DND-41 (cell line): Measurements from ENCODE around the gene PRKCZ.

ENCODE experiments used
- ATAC-seq: fragments of 200-7000 bp; cut with Tn5 transposase; 3 replicates; pipeline ENCODE4 v1.9.1; 2021; ENCODE audit warnings: low read depth; ENCODE audit not compliant: insufficient read depth
- DNase-seq: peaks from one replicate; pipeline ENCODE4 v3.0.0-alpha.2; 2020
- H2AFZ ChIP-seq: 2 replicates; pipeline ENCODE4 v1.6.0; 2012; ENCODE audit warnings: low read depth, low read length
- H3K27ac ChIP-seq: 2 replicates; pipeline ENCODE4 v1.5.1; 2012; ENCODE audit warnings: low read length, inconsistent platforms
- H3K27me3 ChIP-seq: fragments of 200-600 bp; sonication (generic); 2 replicates; pipeline ENCODE4 v1.6.0; 2012; ENCODE audit warnings: low read length, mild to moderate bottlenecking, inconsistent platforms; ENCODE audit not compliant: insufficient read depth, poor library complexity
- H3K36me3 ChIP-seq: 2 replicates; pipeline ENCODE4 v1.5.1; 2012; ENCODE audit warnings: low read length, inconsistent platforms; ENCODE audit not compliant: insufficient read depth
- H3K4me1 ChIP-seq: 2 replicates; pipeline ENCODE4 v1.5.1; 2012; ENCODE audit warnings: mild to moderate bottlenecking, low read length; ENCODE audit not compliant: insufficient read depth
- H3K4me2 ChIP-seq: 2 replicates; pipeline ENCODE4 v1.6.0; 2012; ENCODE audit warnings: mild to moderate bottlenecking, moderate library complexity, low read length, inconsistent platforms; ENCODE audit not compliant: insufficient read depth
- H3K4me3 ChIP-seq, 2 experiments: fragments of 200-600 bp in 1 of 2; shearing (Covaris generic) in 1 of 2; 2 replicates each; pipeline ENCODE4 v1.5.1; 2012 to 2016; ENCODE audit warnings: inconsistent platforms in 2 of 2, low read length in 2 of 2, mild to moderate bottlenecking in 2 of 2, low read depth in 1 of 2, moderate library complexity in 1 of 2
- H3K79me2 ChIP-seq: 2 replicates; pipeline ENCODE4 v1.6.0; 2012; ENCODE audit warnings: low read length, inconsistent platforms; ENCODE audit not compliant: insufficient read depth
- H3K9ac ChIP-seq: 2 replicates; pipeline ENCODE4 v1.6.0; 2012; ENCODE audit warnings: low read depth, mild to moderate bottlenecking, inconsistent platforms, low read length, moderate library complexity
- H3K9me3 ChIP-seq: 2 replicates; pipeline ENCODE4 v1.5.1; 2012; ENCODE audit warnings: low read length, moderate library complexity, mild to moderate bottlenecking, inconsistent platforms; ENCODE audit not compliant: insufficient read depth, severe bottlenecking
- H4K20me1 ChIP-seq: 2 replicates; pipeline ENCODE4 v1.6.0; 2012; ENCODE audit warnings: low read length; ENCODE audit not compliant: insufficient read depth
- EZH2 ChIP-seq: IDR thresholded peaks from 3 replicates; pipeline ENCODE4 v1.6.1; 2012; ENCODE audit warnings: borderline replicate concordance, low read depth, mild to moderate bottlenecking, moderate library complexity, low read length, inconsistent platforms; ENCODE audit not compliant: severe bottlenecking
- TF ChIP-seq, protein P1 (sequence below): IDR thresholded peaks from 2 replicates; pipeline ENCODE4 v1.5.1; 2012; ENCODE audit warnings: borderline replicate concordance, low read length, moderate library complexity, mild to moderate bottlenecking; ENCODE audit not compliant: poor library complexity, severe bottlenecking; ENCODE audit errors: extremely low read depth

PRKCZ gene

DNA sequence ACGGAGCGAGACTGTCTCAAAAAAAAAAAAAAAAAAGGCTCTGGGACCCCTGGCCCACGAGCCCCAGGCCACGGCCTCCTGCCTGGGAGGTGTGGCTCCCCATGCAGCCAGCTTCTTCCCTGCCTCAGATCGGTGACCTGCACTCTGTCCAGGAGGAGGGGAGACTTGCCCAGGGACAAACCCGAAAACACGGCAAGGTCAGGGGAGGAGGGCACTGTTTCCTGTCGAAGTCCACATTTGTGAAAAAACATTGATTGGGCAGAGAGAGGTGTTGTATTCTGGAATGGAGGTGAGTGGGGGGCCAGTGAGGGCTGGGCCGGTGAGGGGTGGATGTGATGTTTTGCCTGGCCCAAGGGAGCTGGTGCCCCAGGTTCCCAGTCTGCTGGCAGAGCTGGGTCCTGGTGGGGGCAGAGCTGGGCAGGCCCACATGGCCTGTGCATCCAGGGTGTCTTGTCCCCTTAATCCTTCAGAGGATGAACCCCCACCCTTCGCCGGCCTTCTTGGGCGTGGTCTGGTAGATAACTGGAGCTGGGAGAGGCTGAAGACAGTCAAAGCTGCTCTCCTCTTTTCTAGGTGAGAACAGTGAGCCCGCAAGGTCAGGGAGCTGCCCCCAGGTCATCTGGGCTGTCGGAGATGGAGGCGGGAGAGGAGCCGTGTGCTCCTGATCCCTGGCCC, 156.7 kb downstream of the PRKCZ start:
- no peak overlapping the region for H3K9ac ChIP-seq
- DNase-seq = no peak
- H3K9me3 ChIP-seq = no peaks in the 10 kb centered on the region
- H3K4me2 ChIP-seq = no peak overlapping the region
- no peak overlapping the region for H3K4me3 ChIP-seq
- ATAC-seq = no peak
- no peaks in the 10 kb centered on the region for H3K79me2 ChIP-seq
- no peak overlapping the region for H2AFZ ChIP-seq
- TF ChIP-seq, protein P1, sequence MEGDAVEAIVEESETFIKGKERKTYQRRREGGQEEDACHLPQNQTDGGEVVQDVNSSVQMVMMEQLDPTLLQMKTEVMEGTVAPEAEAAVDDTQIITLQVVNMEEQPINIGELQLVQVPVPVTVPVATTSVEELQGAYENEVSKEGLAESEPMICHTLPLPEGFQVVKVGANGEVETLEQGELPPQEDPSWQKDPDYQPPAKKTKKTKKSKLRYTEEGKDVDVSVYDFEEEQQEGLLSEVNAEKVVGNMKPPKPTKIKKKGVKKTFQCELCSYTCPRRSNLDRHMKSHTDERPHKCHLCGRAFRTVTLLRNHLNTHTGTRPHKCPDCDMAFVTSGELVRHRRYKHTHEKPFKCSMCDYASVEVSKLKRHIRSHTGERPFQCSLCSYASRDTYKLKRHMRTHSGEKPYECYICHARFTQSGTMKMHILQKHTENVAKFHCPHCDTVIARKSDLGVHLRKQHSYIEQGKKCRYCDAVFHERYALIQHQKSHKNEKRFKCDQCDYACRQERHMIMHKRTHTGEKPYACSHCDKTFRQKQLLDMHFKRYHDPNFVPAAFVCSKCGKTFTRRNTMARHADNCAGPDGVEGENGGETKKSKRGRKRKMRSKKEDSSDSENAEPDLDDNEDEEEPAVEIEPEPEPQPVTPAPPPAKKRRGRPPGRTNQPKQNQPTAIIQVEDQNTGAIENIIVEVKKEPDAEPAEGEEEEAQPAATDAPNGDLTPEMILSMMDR = no peak
- TF ChIP-seq EZH2 = no peak
- no peak overlapping the region for H3K27ac ChIP-seq
- no peaks in the 10 kb centered on the region for H3K27me3 ChIP-seq
- peaks cover 15% of the 10 kb centered on the region for H3K4me1 ChIP-seq
- no peaks in the 10 kb centered on the region for H3K36me3 ChIP-seq
- H4K20me1 ChIP-seq = no peaks in the 10 kb centered on the region; the same call in none of the 2 replicates

DNA sequence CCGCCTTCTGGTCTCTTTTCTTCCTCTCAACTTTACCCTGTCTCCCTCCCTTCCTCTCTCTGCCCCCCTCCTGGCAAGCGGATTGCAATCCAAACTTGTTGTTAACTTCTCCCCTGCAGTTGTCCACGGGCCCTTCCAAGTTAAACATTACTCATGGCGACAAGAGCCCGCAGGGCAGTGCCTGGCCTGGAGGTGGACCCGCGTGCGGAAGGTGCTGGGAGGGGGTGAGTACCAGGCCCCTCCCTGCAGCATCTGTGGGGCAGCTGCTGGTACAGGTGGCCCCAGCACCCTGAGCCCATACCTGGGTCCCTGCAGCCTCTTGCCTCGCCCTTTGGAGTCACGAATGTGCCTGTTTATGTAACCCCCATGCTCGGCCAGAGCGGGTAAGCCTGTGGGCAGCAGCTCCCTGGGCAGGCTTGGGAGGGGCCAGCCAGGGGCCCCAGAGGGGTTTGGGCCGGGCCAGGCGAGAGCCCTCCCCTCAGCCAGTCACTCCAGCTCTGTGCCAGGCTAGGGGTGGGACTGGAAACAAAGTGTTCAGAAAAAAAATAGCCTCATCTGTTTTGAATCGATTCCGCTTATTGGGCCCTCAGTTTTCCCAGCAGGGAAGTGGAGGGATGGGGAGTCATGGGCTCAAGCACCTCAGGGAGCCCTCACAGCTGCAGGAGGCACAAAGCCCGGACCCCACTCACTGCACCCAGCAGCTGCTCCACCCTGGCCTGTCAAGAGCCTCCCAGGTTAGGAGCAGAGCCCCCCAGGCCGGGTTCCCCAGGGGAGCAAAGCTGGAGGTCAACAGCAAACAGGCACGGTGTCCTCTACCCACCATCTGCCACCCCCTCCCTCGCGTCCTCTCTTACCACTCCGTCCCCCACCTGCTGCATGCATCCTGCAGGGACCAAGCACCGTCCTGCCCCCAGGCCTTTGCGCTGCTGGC, 158.4 kb downstream of the PRKCZ start:
- H3K9me3 ChIP-seq = no peaks in the 10 kb centered on the region
- no peaks in the 10 kb centered on the region for H3K79me2 ChIP-seq
- DNase-seq (no peak), ATAC-seq (no peak)
- no peak overlapping the region for H3K4me2 ChIP-seq
- H3K4me1 ChIP-seq = peaks cover 15% of the 10 kb centered on the region
- no peak for TF ChIP-seq EZH2
- TF ChIP-seq, protein P1 = no peak
- no peak overlapping the region for H3K27ac ChIP-seq
- H4K20me1 ChIP-seq = no peaks in the 10 kb centered on the region; the same call in none of the 2 replicates
- no peaks in the 10 kb centered on the region for H3K27me3 ChIP-seq
- no peak overlapping the region for H3K9ac ChIP-seq
- H2AFZ ChIP-seq = no peak overlapping the region
- H3K4me3 ChIP-seq = no peak overlapping the region
- H3K36me3 ChIP-seq = no peaks in the 10 kb centered on the region

DNA sequence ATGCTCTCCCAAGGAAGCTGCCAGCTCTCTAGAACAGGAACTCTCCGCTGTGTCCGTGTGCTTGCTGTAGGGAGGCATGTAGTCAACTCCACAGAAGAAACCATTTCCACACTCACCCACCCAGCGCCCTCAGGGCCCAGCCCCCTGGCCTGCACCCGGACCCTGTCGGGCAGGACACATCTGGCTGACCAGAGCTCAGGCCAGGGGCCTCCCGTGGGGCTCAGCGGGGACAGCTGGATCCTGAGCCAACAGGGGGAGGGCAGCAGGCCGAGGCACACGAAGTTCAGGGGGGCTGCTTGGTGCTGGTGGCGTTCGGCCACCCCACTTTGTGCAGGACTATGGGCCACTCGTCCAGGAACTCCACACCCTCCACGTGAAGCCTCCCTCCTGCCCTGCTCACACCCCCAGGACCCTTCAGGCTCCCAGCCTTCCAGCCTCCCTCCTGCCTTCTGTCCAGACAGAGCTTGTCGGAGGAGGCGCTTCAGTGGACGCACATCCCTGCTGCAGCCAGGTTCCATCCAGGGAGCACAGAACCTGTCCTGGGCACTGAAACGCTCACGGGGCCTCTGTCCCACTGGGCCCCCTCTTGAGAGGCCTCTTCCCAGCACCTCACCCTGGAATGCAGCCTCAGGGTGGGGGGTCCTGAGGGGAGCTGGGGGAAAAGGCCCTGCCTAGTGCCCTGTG, 159.3 kb downstream of the PRKCZ start:
- DNase-seq = no peak
- H3K9me3 ChIP-seq = no peaks in the 10 kb centered on the region
- no peak overlapping the region for H3K27ac ChIP-seq
- no peaks in the 10 kb centered on the region for H3K36me3 ChIP-seq
- H3K79me2 ChIP-seq = no peaks in the 10 kb centered on the region
- no peaks in the 10 kb centered on the region; the same call in none of the 2 replicates for H4K20me1 ChIP-seq
- no peak for TF ChIP-seq EZH2
- TF ChIP-seq, protein P1 = no peak
- H3K4me1 ChIP-seq = peaks cover 6% of the 10 kb centered on the region
- ATAC-seq = no peak
- no peak overlapping the region for H3K9ac ChIP-seq
- H3K27me3 ChIP-seq = no peaks in the 10 kb centered on the region
- H2AFZ ChIP-seq = no peak overlapping the region
- H3K4me3 ChIP-seq = no peak overlapping the region
- H3K4me2 ChIP-seq = no peak overlapping the region
